ENCODE measurements around the gene TNNI2.

DNA sequence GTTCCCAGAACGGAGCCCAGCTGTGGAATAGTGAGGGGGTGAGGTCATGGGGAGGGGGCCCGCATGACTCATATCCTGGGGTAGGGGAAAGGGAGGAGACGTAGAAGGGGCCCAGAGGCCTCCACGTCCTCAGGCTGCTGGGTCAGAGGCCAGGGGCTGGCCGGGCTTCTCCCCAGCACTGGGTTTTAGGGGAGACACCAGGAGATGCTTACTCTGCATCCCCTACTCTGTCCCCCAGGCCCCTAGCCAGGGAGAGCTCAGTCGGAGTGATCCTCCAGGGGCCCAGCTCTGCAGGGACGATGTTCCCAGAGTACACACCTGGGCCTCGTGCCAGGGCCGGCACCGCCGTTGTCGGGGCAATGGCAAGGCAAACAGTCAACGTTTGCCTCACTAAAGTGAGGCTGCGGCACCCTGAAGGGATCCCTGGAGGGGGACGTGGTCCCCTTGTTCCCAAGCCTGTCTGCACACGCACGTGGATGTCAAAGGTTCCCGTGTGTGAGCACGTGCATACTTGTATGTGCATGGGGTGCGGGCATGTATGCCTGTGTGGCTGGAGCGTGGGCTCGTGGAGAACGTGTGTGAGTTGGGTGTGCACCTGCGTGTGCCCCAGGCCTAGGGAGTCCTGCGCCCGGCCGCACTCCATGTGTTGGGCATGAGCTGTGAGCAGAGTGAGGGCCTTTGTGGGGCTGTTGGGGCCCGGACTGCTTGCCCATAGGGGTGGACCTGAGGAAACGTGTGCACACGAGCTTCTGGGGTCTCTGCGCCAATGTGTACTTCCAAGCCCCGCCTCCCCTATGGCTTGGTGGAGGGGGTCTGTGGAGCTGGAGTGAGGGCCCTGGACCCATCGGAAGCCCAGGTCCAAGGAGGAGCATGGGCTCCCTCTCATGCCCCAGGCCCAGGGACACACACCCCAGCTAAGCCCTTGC is 38.7 kb downstream of the TNNI2 start:
- TF ChIP-seq, protein P1, sequence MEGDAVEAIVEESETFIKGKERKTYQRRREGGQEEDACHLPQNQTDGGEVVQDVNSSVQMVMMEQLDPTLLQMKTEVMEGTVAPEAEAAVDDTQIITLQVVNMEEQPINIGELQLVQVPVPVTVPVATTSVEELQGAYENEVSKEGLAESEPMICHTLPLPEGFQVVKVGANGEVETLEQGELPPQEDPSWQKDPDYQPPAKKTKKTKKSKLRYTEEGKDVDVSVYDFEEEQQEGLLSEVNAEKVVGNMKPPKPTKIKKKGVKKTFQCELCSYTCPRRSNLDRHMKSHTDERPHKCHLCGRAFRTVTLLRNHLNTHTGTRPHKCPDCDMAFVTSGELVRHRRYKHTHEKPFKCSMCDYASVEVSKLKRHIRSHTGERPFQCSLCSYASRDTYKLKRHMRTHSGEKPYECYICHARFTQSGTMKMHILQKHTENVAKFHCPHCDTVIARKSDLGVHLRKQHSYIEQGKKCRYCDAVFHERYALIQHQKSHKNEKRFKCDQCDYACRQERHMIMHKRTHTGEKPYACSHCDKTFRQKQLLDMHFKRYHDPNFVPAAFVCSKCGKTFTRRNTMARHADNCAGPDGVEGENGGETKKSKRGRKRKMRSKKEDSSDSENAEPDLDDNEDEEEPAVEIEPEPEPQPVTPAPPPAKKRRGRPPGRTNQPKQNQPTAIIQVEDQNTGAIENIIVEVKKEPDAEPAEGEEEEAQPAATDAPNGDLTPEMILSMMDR (IDR thresholded peaks at IDR 0.05), result no peak
- no peak for TF ChIP-seq POLR2A (IDR thresholded peaks at IDR 0.05)
